H9 (cell line): Measurements from ENCODE around the gene PAIP2. TPM values are rescaled to one million over a fixed set of nuclear protein-coding genes. Genes with fewer than 3 reads are reported as not detected.

Experiments
- DNase-seq: peaks from one replicate; pipeline ENCODE4 v3.0.0-alpha.2; 2017
- H2AFZ ChIP-seq: one replicate; pipeline ENCODE4 v1.6.1; 2013; ENCODE audit warnings: mild to moderate bottlenecking, low read length, control low read depth, moderate library complexity
- H2AK5ac ChIP-seq: 2 replicates; pipeline ENCODE4 v1.6.1; 2013; ENCODE audit warnings: low read length, control low read depth, mixed read lengths; ENCODE audit not compliant: insufficient read length
- H2BK120ac ChIP-seq: one replicate; pipeline ENCODE4 v1.6.1; 2013; ENCODE audit warnings: low read depth, mild to moderate bottlenecking, low read length, control low read depth, inconsistent platforms; ENCODE audit not compliant: poor library complexity, severe bottlenecking
- H2BK12ac ChIP-seq: 2 replicates; pipeline ENCODE4 v1.6.1; 2013; ENCODE audit warnings: low read length, control low read depth, mixed read lengths, low read depth; ENCODE audit not compliant: insufficient read length
- H2BK15ac ChIP-seq: 2 replicates; pipeline ENCODE4 v1.6.1; 2013; ENCODE audit warnings: low read depth, low read length, control low read depth
- H2BK20ac ChIP-seq: one replicate; pipeline ENCODE4 v1.6.1; 2013; ENCODE audit warnings: low read depth, mild to moderate bottlenecking, low read length, control low read depth, inconsistent platforms; ENCODE audit not compliant: poor library complexity, severe bottlenecking
- H2BK5ac ChIP-seq: 2 replicates; pipeline ENCODE4 v1.6.1; 2013; ENCODE audit warnings: low read length, control low read depth, mixed read lengths; ENCODE audit not compliant: insufficient read length
- H3K14ac ChIP-seq: 2 replicates; pipeline ENCODE4 v1.6.1; 2013; ENCODE audit warnings: low read length, control low read depth; ENCODE audit not compliant: insufficient read depth
- H3K18ac ChIP-seq: 2 replicates; pipeline ENCODE4 v1.6.1; 2013; ENCODE audit warnings: low read depth, mild to moderate bottlenecking, mixed read lengths, low read length, control low read depth; ENCODE audit not compliant: insufficient read length
- H3K23ac ChIP-seq: 2 replicates; pipeline ENCODE4 v1.6.1; 2013; ENCODE audit warnings: low read length, control low read depth, mixed read lengths, low read depth; ENCODE audit not compliant: insufficient read length
- H3K23me2 ChIP-seq: 2 replicates; pipeline ENCODE4 v1.6.1; 2013; ENCODE audit warnings: low read depth, mild to moderate bottlenecking, mixed read lengths, low read length, control low read depth; ENCODE audit not compliant: insufficient read length, poor library complexity, severe bottlenecking
- H3K27ac ChIP-seq: 2 replicates; pipeline ENCODE4 v1.5.1; 2013; ENCODE audit warnings: low read length, control low read depth, mixed read lengths, low read depth; ENCODE audit not compliant: insufficient read length
- H3K27me3 ChIP-seq: 2 replicates; pipeline ENCODE4 v1.6.1; 2013; ENCODE audit warnings: low read length, control low read depth, inconsistent platforms; ENCODE audit not compliant: insufficient read depth
- H3K4ac ChIP-seq: 2 replicates; pipeline ENCODE4 v1.6.1; 2013; ENCODE audit warnings: low read depth, mild to moderate bottlenecking, control low read depth, inconsistent platforms, low read length, moderate library complexity
- H3K4me1 ChIP-seq: 2 replicates; pipeline ENCODE4 v1.6.1; 2013; ENCODE audit warnings: low read length, control low read depth, inconsistent platforms; ENCODE audit not compliant: insufficient read depth
- H3K4me2 ChIP-seq: 2 replicates; pipeline ENCODE4 v1.6.1; 2013; ENCODE audit warnings: low read length, control low read depth, mixed read lengths; ENCODE audit not compliant: insufficient read length, insufficient read depth
- H3K56ac ChIP-seq: 2 replicates; pipeline ENCODE4 v1.6.1; 2013; ENCODE audit warnings: low read depth, mild to moderate bottlenecking, mixed read lengths, low read length, control low read depth; ENCODE audit not compliant: insufficient read length
- H3K79me1 ChIP-seq: 2 replicates; pipeline ENCODE4 v1.6.1; 2013; ENCODE audit warnings: low read depth, mild to moderate bottlenecking, moderate library complexity, low read length, control low read depth, inconsistent platforms; ENCODE audit not compliant: insufficient read depth, poor library complexity, severe bottlenecking
- H3K79me2 ChIP-seq: 2 replicates; pipeline ENCODE4 v1.6.1; 2013; ENCODE audit warnings: low read length, control low read depth, inconsistent platforms; ENCODE audit not compliant: insufficient read depth
- H3K9ac ChIP-seq: 2 replicates; pipeline ENCODE4 v1.6.1; 2013; ENCODE audit warnings: low read length, control low read depth, mixed read lengths; ENCODE audit not compliant: insufficient read length; ENCODE audit errors: extremely low read depth
- H3K9me3 ChIP-seq: one replicate; pipeline ENCODE4 v1.6.1; 2013; ENCODE audit warnings: low read depth, low read length, inconsistent platforms; ENCODE audit not compliant: control insufficient read depth
- H3T11ph ChIP-seq: one replicate; pipeline ENCODE4 v1.6.1; 2013; ENCODE audit warnings: mild to moderate bottlenecking, low read length, control low read depth, inconsistent platforms
- H4K20me1 ChIP-seq: one replicate; pipeline ENCODE4 v1.6.1; 2013; ENCODE audit not compliant: control insufficient read depth, insufficient read length, insufficient read depth
- H4K5ac ChIP-seq: 2 replicates; pipeline ENCODE4 v1.6.1; 2013; ENCODE audit warnings: low read depth, mild to moderate bottlenecking, mixed read lengths, low read length, control low read depth; ENCODE audit not compliant: insufficient read length
- H4K8ac ChIP-seq: replicated peaks from 2 replicates; pipeline ENCODE4 v1.6.1; 2013; ENCODE audit warnings: low read length, control low read depth, mixed read lengths, low read depth; ENCODE audit not compliant: insufficient read length
- H4K91ac ChIP-seq: 2 replicates; pipeline ENCODE4 v1.6.1; 2013; ENCODE audit warnings: low read depth, mild to moderate bottlenecking, moderate library complexity, mixed read lengths, low read length, control low read depth; ENCODE audit not compliant: insufficient read length
- H3K27ac Mint-ChIP-seq, 3 experiments: 2 replicates in 2 of 3; 3 replicates in 1 of 3; pipeline ENCODE4 v1.8.0; 2020 to 2021; ENCODE audit warnings: mixed read lengths in 3 of 3, mild to moderate bottlenecking in 1 of 3, moderate library complexity in 1 of 3
- H3K27me3 Mint-ChIP-seq: 2 replicates; pipeline ENCODE4 v1.8.0; 2021; ENCODE audit warnings: low read depth, mild to moderate bottlenecking, moderate library complexity, mixed read lengths
- H3K36me3 Mint-ChIP-seq, 3 experiments: 2 replicates in 2 of 3; 3 replicates in 1 of 3; pipeline ENCODE4 v1.8.0; 2020 to 2021; ENCODE audit warnings: low read depth in 3 of 3, mixed read lengths in 3 of 3; ENCODE audit not compliant: insufficient read depth in 1 of 3
- H3K4me1 Mint-ChIP-seq, 2 experiments: 2 replicates each; pipeline ENCODE4 v1.8.0; 2020; ENCODE audit warnings: mixed read lengths in 2 of 2
- H3K4me3 Mint-ChIP-seq, 2 experiments: 2 replicates in 1 of 2; 3 replicates in 1 of 2; pipeline ENCODE4 v1.8.0; 2020 to 2021; ENCODE audit warnings: mild to moderate bottlenecking in 2 of 2, mixed read lengths in 2 of 2, moderate library complexity in 1 of 2
- H3K9me3 Mint-ChIP-seq, 2 experiments: 2 replicates in 1 of 2; 3 replicates in 1 of 2; pipeline ENCODE4 v1.8.0; 2020; ENCODE audit warnings: mild to moderate bottlenecking in 2 of 2, mixed read lengths in 2 of 2, moderate library complexity in 1 of 2
- CTCF ChIP-seq: fragments of 200-600 bp; sonication (generic); conservative IDR thresholded peaks from 3 replicates; pipeline ENCODE4 v1.8.0; 2021; ENCODE audit warnings: antibody characterized with exemption, mild to moderate bottlenecking
- WGBS: extraction: QIAGEN DNeasy Blood & Tissue Kit; methylation state at CpG from one replicate; pipeline ENCODE4 v1.1.7; 2013; ENCODE audit warnings: missing lambda C conversion rate, low lambda C conversion rate, mixed read lengths; ENCODE audit not compliant: insufficient read length; ENCODE audit errors: extremely low coverage; 5-methylcytosine and 5-hydroxymethylcytosine counted together
- total RNA-seq: library from RNA; stranded (reverse); gene quantifications from 2 replicates; pipeline ENCODE4 v1.2.1, GENCODE V29; 2021

The PAIP2 gene
- total RNA-seq, 1 experiment from 2014 or later, result 121 TPM

- Histone ChIP-seq H3K14ac (no peak within 1 kb of the TSS), H3K79me1 (no peaks in the 10 kb centered on the region), H2BK12ac (no peak within 1 kb of the TSS), H3T11ph (no peak within 1 kb of the TSS), H3K23me2 (no peaks in the 10 kb centered on the region), H2AK5ac (no peak within 1 kb of the TSS), H2BK20ac (no peak within 1 kb of the TSS), H3K79me2 (no peaks in the 10 kb centered on the region), H3K4ac (no peak within 1 kb of the TSS), H2BK120ac (no peak within 1 kb of the TSS), H2AFZ (no peak within 1 kb of the TSS), H3K56ac (no peak within 1 kb of the TSS), H4K20me1 (no peaks in the 10 kb centered on the region), H3K27me3 (no peaks in the 10 kb centered on the region), H2BK15ac (no peak within 1 kb of the TSS), H3K4me1 (peaks cover 3% of the 10 kb centered on the region; the same call in 1 of the 2 replicates), H3K9me3 (no peaks in the 10 kb centered on the region), H3K27ac (no peak within 1 kb of the TSS), H3K18ac (no peak within 1 kb of the TSS), H3K9ac (no peak within 1 kb of the TSS), H4K5ac (no peak within 1 kb of the TSS), H3K23ac (no peak within 1 kb of the TSS), H3K4me2 (no peak within 1 kb of the TSS), H2BK5ac (no peak within 1 kb of the TSS), H4K8ac (no peak within 1 kb of the TSS), H4K91ac (no peak within 1 kb of the TSS)
- H3K4me3 Mint-ChIP-seq, result no peak within 1 kb of the TSS
- H3K9me3 Mint-ChIP-seq, result no peaks in the 10 kb centered on the region
- peaks cover 25 to 37% of the 10 kb centered on the region in 2 experiments for H3K4me1 Mint-ChIP-seq
- no peaks in the 10 kb centered on the region; a peak in 1 of 7 replicates for H3K36me3 Mint-ChIP-seq
- H3K27ac Mint-ChIP-seq, result no peak within 1 kb of the TSS; a peak in 2 of 7 replicates
- DNase-seq, result no peak
- no peaks in the 10 kb centered on the region; the same call in 1 of the 2 replicates for H3K27me3 Mint-ChIP-seq
- no CpG with 5 or more reads among the region's 10 CpGs for WGBS
- no peak for TF ChIP-seq CTCF
These were observed 41.8 kb downstream of the PAIP2 start, which contains the start of gene SLC23A1 for GRCh38 chr5:139383275-139383992. Gene SLC23A1 (minus strand): TSS chr5:139383297. CDS start chr5:139383253, 44 bp downstream.
